Stimulated activated CD4-positive, alpha-beta T cell treated with anti-CD3 and anti-CD28 coated beads, TNF-alpha, amount 100 ng/mL, for 48 hours (primary cell): ENCODE results near the gene SNPH.

ENCODE experiments used
- DNase-seq, 3 donors: peaks; one replicate each; pipeline ENCODE4 v3.0.0-alpha.2; 2020; ENCODE audit warnings: low read depth in 3 of 3

Gene SNPH

DNA sequence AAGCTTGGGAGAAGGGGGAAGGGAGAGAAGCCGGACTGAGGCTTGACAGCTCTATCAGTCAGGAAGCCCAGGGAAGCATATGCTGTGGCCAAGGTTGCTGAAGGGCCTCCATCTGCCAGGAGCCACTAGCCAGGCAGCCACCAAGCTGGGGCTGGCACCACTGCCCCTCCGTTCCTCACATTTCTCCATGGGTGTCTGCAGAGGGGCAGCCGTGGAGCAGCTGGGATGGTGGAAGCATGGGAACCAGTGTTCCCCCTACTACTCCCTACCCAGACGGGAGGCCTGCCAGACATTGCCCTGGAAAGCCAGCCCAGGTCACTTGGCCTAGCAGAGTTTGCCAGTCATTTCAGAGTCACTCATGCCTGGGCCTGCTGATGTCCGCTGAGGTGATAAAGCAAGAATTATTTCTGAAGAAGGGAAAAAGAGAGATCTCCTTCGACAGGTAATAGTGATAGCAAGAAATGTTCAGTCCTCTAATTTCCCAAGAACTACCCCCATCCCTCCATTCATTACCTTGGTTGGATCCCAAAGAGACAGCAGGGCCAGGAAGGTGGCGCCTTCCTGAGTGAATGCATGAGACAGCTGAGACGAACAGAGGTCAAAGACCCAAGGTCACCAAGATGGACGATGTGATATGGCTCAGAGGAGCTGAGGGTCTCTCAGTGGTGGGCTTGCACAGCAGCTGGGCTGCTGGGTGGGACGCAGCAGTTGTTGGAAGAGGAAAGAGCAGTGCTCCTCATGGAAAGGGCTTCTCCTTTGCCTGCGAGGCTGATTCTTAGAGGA lies 21.9 kb downstream of the SNPH start:
- no peak for DNase-seq

GRCh38 chr20:1291191-1291741 lies 25.2 kb downstream of the SNPH start:
- DNase-seq, result no peak

GRCh38 chr20:1292620-1293019 lies 26.5 kb downstream of the SNPH start:
- DNase-seq, result no peak

GRCh38 chr20:1293641-1294379 lies 27.7 kb downstream of the SNPH start:
- no peak for DNase-seq

DNA sequence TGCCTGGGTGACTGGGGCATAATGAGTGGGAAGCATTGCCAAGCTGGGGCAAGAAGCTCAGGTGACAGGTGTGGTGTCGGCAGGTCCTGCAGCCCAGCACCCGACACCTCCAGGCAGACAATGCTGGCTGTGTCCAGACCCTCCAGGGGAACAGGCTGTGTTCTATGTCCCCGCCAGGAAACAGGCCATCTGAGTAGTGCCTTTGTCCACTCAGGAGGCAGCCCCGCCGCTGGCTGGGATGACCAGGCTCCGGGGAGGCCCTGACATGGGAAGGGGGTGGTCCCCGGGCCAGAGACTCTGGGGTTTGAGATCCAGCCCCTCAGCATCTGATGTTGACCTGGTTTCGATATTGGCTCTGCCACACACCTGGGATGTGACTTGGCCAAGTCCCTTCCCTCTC lies 28.4 kb downstream of the SNPH start:
- DNase-seq, result no peak

DNA sequence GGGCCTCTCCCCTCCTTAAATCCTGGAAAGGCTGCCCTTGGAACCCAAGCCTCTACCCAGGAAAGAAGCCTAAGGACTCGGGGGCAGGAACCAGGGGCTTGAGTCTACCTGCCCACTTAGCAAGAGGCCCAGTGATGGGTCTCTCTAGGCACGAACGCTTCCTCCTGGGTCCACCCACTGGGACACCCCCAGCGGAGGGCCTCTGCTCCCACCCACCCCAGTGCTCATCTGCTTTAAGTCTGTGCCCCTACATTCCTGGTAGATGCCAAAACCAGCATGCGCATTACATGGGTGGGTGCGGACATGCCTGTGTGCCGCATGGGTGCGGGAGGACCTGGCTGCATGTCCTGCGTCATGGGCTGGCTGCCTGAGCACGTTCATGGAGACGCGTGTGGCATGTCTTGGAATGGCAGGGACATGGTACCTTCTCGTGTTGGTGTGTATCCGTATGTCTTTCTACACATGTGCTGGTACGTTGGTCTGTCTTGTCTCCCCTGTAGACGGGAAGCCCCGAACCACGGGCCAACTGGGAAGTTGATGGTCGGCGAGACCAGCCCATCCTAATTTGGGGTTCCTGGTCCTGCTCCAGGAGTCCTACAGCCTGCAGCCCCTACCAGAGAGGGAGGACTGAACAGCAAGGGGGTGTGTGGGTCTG lies 29.3 kb downstream of the SNPH start:
- DNase-seq, result no peak

DNA sequence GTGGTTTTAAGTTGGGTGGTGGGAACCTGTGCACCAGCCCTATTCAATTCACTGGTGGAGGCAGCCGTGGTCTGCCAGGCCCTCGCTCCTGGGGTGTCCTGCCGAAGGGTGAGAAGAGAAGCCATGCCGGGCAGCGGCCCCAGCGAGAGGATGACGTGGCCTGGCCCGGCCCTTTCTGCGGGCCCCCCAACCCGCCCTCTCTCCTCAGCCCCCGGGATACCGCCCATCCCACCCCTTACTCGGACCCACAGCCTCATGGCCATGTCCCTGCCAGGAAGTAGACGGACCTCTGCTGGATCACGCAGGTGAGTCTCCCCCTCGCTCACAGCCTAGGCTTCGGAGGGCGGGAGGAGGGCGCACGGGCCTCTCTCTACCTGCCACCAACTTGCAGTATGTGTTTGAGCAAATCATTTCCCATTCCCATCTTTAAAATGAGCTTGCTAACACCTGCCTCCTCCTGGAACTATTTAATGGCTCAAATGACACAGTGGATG lies 30.1 kb downstream of the SNPH start:
- no peak for DNase-seq

- no peak for DNase-seq
Measured at GRCh38 chr20:1296922-1297321, 30.8 kb downstream of the SNPH start.

GRCh38 chr20:1297486-1297885 lies 31.4 kb downstream of the SNPH start:
- no peak for DNase-seq

GRCh38 chr20:1298166-1298565 lies 32.1 kb downstream of the SNPH start:
- no peak for DNase-seq

DNA sequence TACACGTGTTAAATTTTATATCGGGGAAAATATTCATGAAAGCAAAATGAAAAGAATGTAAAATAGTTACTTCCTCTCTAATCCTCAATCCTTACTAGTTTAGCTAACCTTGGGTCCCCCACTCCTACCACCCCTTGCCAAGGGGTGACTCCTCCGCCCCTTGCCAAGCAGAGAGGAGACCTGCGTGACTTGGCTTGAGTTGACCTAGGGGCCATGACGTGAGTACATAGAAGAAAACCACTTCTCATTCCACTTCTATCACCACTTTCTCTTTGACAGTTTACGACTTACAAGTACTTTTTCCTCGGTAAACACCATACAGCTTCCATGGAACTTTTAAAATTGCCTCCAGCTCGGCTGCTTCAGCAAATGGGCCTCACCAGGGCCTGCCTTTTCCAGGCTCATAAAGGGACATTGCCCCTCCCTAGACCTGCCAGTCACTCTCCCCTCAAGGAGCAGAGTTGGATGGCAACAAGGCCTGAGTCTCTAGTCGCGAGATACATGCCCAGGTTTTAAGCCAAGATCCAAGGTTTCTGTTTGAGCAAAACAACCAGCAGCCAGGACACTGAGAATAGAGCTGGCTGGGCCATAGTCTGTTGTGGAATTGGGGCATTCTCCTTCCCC lies 32.9 kb downstream of the SNPH start:
- DNase-seq, result no peak

DNA sequence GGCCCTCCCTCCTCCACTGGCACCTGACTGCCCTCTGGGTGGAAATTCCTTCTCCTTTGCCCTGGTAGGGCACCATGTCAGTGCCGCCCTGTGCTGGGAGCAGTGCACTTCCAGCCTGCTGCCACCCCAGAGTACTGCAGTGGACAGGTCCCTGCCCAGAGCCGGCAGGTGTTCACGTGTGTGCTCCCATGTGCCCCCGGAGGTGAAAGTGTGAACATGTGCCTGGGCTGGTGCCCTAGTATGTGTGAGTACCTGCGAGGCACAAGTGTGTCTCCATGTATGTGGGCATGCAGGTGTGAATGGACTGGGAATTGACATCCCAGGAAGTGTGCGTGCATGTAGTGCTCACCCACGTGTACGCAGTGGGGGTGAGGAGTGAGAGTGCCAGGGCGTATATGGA lies 33.4 kb downstream of the SNPH start:
- DNase-seq, result peak in 1 of 3 donors; percentile 11

DNA sequence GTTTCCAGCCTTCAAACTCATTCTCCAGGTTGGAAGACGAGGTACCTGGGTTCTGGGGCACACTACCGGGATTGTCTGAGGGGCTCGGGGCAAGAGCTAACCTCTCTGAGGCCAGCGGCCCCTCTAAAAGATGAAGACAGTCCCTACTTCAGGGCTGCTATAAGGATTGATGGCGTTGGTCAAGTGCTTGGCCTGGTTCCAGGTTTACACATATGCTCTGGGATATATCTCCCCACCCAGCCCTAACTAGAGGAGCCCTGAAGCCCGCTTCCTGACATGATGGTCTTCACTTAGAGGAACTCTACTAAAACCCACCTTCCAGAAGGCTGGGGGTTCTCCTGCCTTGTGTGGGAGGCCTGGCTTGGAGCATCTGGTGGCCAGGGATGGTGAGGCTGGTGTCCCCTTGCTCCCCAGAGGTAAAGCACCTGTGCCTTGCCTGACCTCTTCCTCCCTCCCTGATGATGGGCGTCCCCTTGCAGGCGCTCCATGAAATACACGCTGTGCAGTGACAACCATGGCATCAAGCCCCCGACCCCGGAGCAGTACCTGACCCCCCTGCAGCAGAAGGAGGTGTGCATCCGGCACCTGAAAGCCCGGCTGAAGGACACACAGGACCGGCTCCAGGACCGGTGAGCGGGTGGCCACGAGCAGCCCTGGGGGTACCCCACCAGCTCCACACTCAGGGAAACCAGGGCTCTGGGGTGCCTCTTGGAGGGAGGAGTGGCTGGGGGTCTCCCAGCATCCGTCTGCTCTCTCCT lies 34.2 kb downstream of the SNPH start:
- DNase-seq, result no peak

- DNase-seq, result peak in 2 of 3 donors; percentile 44 to 48
Measured at GRCh38 chr20:1301031-1301529, 35.0 kb downstream of the SNPH start.

GRCh38 chr20:1302685-1303541 lies 36.8 kb downstream of the SNPH start:
- no peak for DNase-seq

DNA sequence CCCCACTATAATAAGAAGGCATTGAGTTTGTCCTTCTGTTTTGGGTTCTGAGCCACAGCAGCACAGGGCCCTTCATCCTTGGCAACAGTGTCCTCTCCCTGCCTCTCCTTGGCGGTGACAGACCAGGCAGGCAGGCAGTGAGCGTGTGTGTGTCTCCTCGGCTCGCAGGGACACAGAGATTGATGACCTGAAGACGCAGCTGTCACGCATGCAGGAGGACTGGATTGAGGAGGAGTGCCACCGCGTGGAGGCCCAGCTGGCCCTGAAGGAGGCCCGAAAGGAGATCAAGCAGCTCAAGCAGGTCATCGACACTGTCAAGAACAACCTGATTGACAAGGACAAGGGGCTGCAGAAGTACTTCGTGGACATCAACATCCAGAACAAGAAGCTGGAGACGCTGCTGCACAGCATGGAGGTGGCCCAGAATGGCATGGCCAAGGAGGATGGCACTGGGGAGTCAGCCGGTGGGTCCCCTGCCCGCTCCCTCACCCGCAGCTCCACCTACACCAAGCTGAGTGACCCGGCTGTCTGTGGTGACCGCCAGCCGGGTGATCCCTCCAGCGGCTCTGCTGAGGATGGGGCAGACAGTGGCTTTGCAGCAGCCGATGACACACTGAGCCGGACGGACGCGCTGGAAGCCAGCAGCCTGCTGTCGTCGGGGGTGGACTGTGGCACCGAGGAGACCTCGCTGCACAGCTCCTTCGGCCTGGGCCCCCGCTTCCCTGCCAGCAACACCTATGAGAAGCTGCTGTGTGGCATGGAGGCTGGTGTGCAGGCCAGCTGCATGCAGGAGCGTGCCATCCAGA lies 38.8 kb downstream of the SNPH start:
- no peak for DNase-seq

- DNase-seq, result no peak
Measured at GRCh38 chr20:1305712-1306111, 39.6 kb downstream of the SNPH start.

GRCh38 chr20:1306316-1307135 lies 40.4 kb downstream of the SNPH start:
- DNase-seq, result no peak
